GM12878 (cell line): Measurements from ENCODE around the gene CASP8. TPM values are rescaled to one million over a fixed set of nuclear protein-coding genes. Genes with fewer than 3 reads are reported as not detected.

ENCODE experiments used
- ATAC-seq: fragments of 200-7000 bp; cut with Tn5 transposase; 3 replicates; pipeline ENCODE4 v1.9.1; 2020; ENCODE audit warnings: mild to moderate bottlenecking, moderate library complexity
- BruUV-seq: library from RNA; stranded (reverse); fragments of 400-500 nt; replicated peaks from 2 replicates; lab custom pipeline; 2021; lab: Mats Ljungman, UMichigan
- CTCF ChIA-PET: fragments of 300-600 bp; sonication (Branson Sonifier 250); formaldehyde crosslinking; extraction: SDS; loops from one replicate; lab custom pipeline; 2021; ENCODE audit warnings: inconsistent platforms; lab: Yijun Ruan, JAX
- POLR2A ChIA-PET: fragments of 350-600 bp; formaldehyde crosslinking; extraction: SDS; loops from one replicate; lab custom pipeline; 2021; ENCODE audit warnings: inconsistent platforms; lab: Charles Lee
- RAD21 ChIA-PET: fragments of 300-600 bp; sonication (Branson Sonifier 250); formaldehyde crosslinking; loops from one replicate; lab custom pipeline; 2023; ENCODE audit warnings: antibody characterized with exemption; ENCODE audit not compliant: unreplicated experiment; lab: Charles Lee
- SMC1A ChIA-PET: fragments of 300-600 bp; sonication (Branson Sonifier 250); formaldehyde crosslinking; loops from one replicate; lab custom pipeline; 2023; ENCODE audit not compliant: unreplicated experiment, uncharacterized antibody; lab: Charles Lee
- DNase-seq: peaks from one replicate; pipeline ENCODE4 v3.0.0-alpha.2; 2011; ENCODE audit warnings: low read depth, low spot score
- FAIRE-seq: peaks from 3 replicates; lab custom pipeline; 2011; peaks lifted over from hg19 to GRCh38; lab: Jason Lieb, UNC
- H2AFZ ChIP-seq: 2 replicates; pipeline ENCODE4 v1.6.0; 2011; ENCODE audit warnings: low read depth, low read length, control low read depth; ENCODE audit not compliant: control insufficient read depth
- H3K27ac ChIP-seq: 2 replicates; pipeline ENCODE4 v1.5.1; 2011; ENCODE audit warnings: control low read depth; ENCODE audit not compliant: control insufficient read depth, insufficient read depth
- H3K27me3 ChIP-seq, 2 experiments: replicated peaks in 1 of 2; 2 replicates each; pipeline versions ENCODE4 v1.6.0 to v1.6.1; 2011; ENCODE audit warnings: low read length in 1 of 2; ENCODE audit not compliant: control insufficient read depth in 2 of 2, insufficient read depth in 2 of 2
- H3K36me3 ChIP-seq, 2 experiments: 2 replicates each; pipeline ENCODE4 v1.5.1; 2011; ENCODE audit warnings: low read length in 1 of 2; ENCODE audit not compliant: control insufficient read depth in 2 of 2, insufficient read depth in 2 of 2
- H3K4me1 ChIP-seq: 2 replicates; pipeline ENCODE4 v1.6.1; 2011; ENCODE audit warnings: mild to moderate bottlenecking, low read length, moderate library complexity, mixed read lengths; ENCODE audit not compliant: control insufficient read depth, insufficient read depth
- H3K4me2 ChIP-seq: 2 replicates; pipeline ENCODE4 v1.6.0; 2011; ENCODE audit warnings: control low read depth; ENCODE audit not compliant: control insufficient read depth, insufficient read depth
- H3K4me3 ChIP-seq: fragments of 200-600 bp; sonication (generic); 2 replicates; pipeline ENCODE4 v1.5.1; 2016
- H3K79me2 ChIP-seq: 2 replicates; pipeline ENCODE4 v1.6.0; 2011; ENCODE audit warnings: low read length; ENCODE audit not compliant: control insufficient read depth, insufficient read depth
- H3K9ac ChIP-seq: 2 replicates; pipeline ENCODE4 v1.8.0; 2011; ENCODE audit warnings: low read length, control low read depth, mixed read lengths; ENCODE audit not compliant: control insufficient read depth, insufficient read depth
- H3K9me3 ChIP-seq: replicated peaks from 3 replicates; pipeline ENCODE4 v1.5.1; 2011; ENCODE audit warnings: mild to moderate bottlenecking, low read length; ENCODE audit not compliant: control insufficient read depth, insufficient read depth
- H4K20me1 ChIP-seq: 2 replicates; pipeline ENCODE4 v1.6.0; 2011; ENCODE audit not compliant: control insufficient read depth, insufficient read depth
- JUND ChIP-seq: IDR thresholded peaks from 2 replicates; pipeline ENCODE4 v1.6.1; 2012; ENCODE audit warnings: low read depth, mild to moderate bottlenecking, low read length, improper control_type of control experiment, moderate library complexity
- MLLT1 ChIP-seq: fragments of 450-650 bp; IDR thresholded peaks from 2 replicates; pipeline ENCODE4 v1.6.1; 2016; ENCODE audit warnings: mild to moderate bottlenecking
- PKNOX1 ChIP-seq: fragments of 450-650 bp; IDR thresholded peaks from 2 replicates; pipeline ENCODE4 v1.6.1; 2016; ENCODE audit warnings: mild to moderate bottlenecking
- WGBS: methylation state at CpG from one replicate; pipeline ENCODE4 v1.1.6; 2016; ENCODE audit warnings: low lambda C conversion rate; ENCODE audit not compliant: insufficient replicate concordance, insufficient coverage; ENCODE audit errors: missing lambda C conversion rate; 5-methylcytosine and 5-hydroxymethylcytosine counted together
- in situ Hi-C: fragments of 300-500 bp; cut with MboI; formaldehyde crosslinking; loops from 9 replicates; pipeline ENCODE4 v1.14.3; 2018; ENCODE audit warnings: mixed read lengths
- intact Hi-C: fragments of 100-400 bp; cut with micrococcal nuclease; formaldehyde crosslinking; loops from one replicate; pipeline ENCODE4 v1.14.2; 2022; ENCODE audit not compliant: unreplicated experiment
- polyA plus RNA-seq, 11 experiments: library from polyadenylated mRNA; depleted of rRNA in 4 of 11; unstranded in 6 of 11; stranded (reverse) in 5 of 11; fragments of >200 nt; fragmentation: Nextera tagmentation in 4 of 11; fragmentation: Illumina TruSeq in 1 of 11; extraction: Ambion mirVana in 4 of 11; extraction: Trizol in 1 of 11; gene quantifications; 1 replicate in 1 of 11; 2 replicates in 10 of 11; pipeline versions ENCODE4 v1.2.1 to v1.2.3, GENCODE V29; 2011 to 2016; ENCODE audit warnings: inconsistent platforms in 2 of 11, missing spikeins in 2 of 11, low read depth in 1 of 11
- total RNA-seq, 4 experiments: library from RNA; depleted of rRNA in 3 of 4; stranded (reverse); fragments of >200 nt in 3 of 4; fragmentation: Illumina TruSeq in 1 of 4; extraction: Trizol in 1 of 4; gene quantifications; 2 replicates each; pipeline versions ENCODE4 v1.2.1 to v1.2.3, GENCODE V29; 2013 to 2021

CASP8 gene
- total and polyA plus RNA-seq, 10 of the 15 experiments (the other 5 are each of a cell fraction or from before 2014, with no cell fraction given) = 18.6 to 54.1 (median 39.9) TPM

- in situ Hi-C loops (loop anchor here (5.0 kb wide), 1 partner anchor 327 kb away; no protein-coding TSS in a partner anchor), intact Hi-C loops (loop anchor here (5.0 to 10.0 kb wide), 6 partner anchors 43 to 940 kb away; partner anchors contain the start of genes ALS2, NIF3L1, ORC2 and PPIL3)
- CTCF ChIA-PET = interaction anchor here (0.7 to 4.6 kb wide), 12 partner anchors 11 to 545 kb away, joined by 3 to 390 read pairs (median 30); partner anchors contain the start of genes ALS2, CASP10 and CASP8
- BruUV-seq = no TSS peak
- WGBS = 17% methylated on average over 3 of the region's 3 CpGs
- FAIRE-seq = no peak
- Histone ChIP-seq H3K9me3 (no peaks in the 10 kb centered on the region), H3K79me2 (peaks cover 35% of the 10 kb centered on the region), H3K27ac (no peak overlapping the region), H3K9ac (peak overlapping the region; percentile 19; the same call in 1 of the 2 replicates), H4K20me1 (no peaks in the 10 kb centered on the region), H2AFZ (no peak overlapping the region), H3K4me3 (peak overlapping the region; percentile 96), H3K4me1 (peaks cover 10% of the 10 kb centered on the region), H3K36me3 (peaks cover 1 to 11% of the 10 kb centered on the region in 2 experiments; a peak in 3 of 4 replicates), H3K27me3 (no peaks in the 10 kb centered on the region)
- POLR2A ChIA-PET = interaction anchor here (0.9 to 3.2 kb wide), 3 partner anchors 21 to 445 kb away, joined by 3 to 33 read pairs (median 4); partner anchors contain the start of gene CASP8
- RAD21 ChIA-PET = interaction anchor here (0.8 to 4.6 kb wide), 10 partner anchors 8 to 328 kb away, joined by 3 to 279 read pairs (median 37); partner anchors contain the start of genes CASP10 and CASP8
- SMC1A ChIA-PET = interaction anchor here (0.7 to 4.6 kb wide), 16 partner anchors 11 to 217 kb away, joined by 3 to 285 read pairs (median 5); partner anchors contain the start of genes CASP10, CASP8 and STRADB
- no peak for ATAC-seq
- TF ChIP-seq JUND = no peak
- TF ChIP-seq PKNOX1 = no peak
- peak; percentile 8; the same call in 1 of the 2 replicates for TF ChIP-seq MLLT1
- TF ChIP-seq, all 136 proteins: peak for 1
- DNase-seq = no peak
- H3K4me2 ChIP-seq = peak overlapping the region; percentile 67
These were observed 25.6 kb upstream of the CASP8 start for GRCh38 chr2:201234663-201235135.
